BLaER1 (cell line): ENCODE data around the gene DIP2C.

Experiments used
- H3K27ac ChIP-seq: shearing (Covaris generic); formaldehyde crosslinking; 2 replicates; pipeline ENCODE4 v1.8.1; 2022
- H3K27me3 ChIP-seq: shearing (Covaris generic); formaldehyde crosslinking; 2 replicates; pipeline ENCODE4 v1.8.1; 2022
- H3K36me3 ChIP-seq: shearing (Covaris generic); formaldehyde crosslinking; 2 replicates; pipeline ENCODE4 v1.8.1; 2022
- H3K4me1 ChIP-seq: shearing (Covaris generic); formaldehyde crosslinking; 2 replicates; pipeline ENCODE4 v1.8.1; 2022
- H3K4me2 ChIP-seq: shearing (Covaris generic); formaldehyde crosslinking; 2 replicates; pipeline ENCODE4 v1.8.1; 2022
- H3K4me3 ChIP-seq: shearing (Covaris generic); formaldehyde crosslinking; 2 replicates; pipeline ENCODE4 v1.8.1; 2022
- H3K9ac ChIP-seq: shearing (Covaris generic); formaldehyde crosslinking; 2 replicates; pipeline ENCODE4 v1.8.1; 2022
- H3K9me3 ChIP-seq: shearing (Covaris generic); formaldehyde crosslinking; 2 replicates; pipeline ENCODE4 v1.8.1; 2022
- H4K20me1 ChIP-seq: shearing (Covaris generic); formaldehyde crosslinking; 2 replicates; pipeline ENCODE4 v1.8.1; 2022
- Cebpa-rat ChIP-seq: shearing (Covaris generic); IDR thresholded peaks from 2 replicates; pipeline ENCODE4 v1.8.1; 2022

The DIP2C gene

DNA sequence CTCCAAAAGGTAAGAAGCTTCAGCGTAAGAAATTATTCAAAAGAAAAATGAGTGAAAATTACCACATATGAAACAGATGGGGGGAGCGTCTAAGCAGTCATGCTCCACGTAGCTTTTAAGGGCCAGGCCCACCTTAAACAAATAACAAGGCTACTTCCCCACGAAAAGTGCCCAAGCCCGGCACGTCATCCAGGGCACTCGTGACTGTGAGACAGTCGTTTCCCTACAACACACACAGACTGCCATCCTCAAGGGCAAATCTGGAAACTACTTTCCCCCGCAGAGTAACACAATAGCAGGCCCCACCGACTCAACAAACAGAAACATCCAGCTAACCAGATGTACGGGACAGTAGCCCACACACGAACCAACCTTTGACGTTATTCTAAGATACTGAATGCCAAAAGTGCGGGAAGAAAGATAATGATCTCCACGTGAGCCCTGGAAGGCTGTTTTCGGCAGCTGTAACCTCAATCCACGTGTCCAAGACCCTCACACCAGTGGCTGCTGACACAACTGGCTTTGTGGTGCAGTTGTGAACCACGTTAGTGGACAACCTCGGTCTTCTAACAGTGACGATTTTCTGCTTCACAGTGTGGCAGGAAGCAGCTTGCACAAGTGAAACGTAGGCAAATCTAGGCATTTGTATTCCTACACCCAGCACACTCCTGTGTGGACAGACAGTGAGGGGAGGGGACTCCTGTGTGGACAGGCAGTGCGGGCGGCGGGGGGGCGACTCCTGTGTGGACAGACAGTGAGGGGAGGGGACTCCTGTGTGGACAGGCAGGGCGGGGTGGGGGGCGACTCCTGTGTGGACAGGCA, 302.5 kb downstream of the DIP2C start:
- peaks cover 21% of the 10 kb centered on the region for H3K4me1 ChIP-seq
- no peak for TF ChIP-seq Cebpa-rat
- no peaks in the 10 kb centered on the region for H4K20me1 ChIP-seq
- no peaks in the 10 kb centered on the region for H3K27me3 ChIP-seq
- peaks cover 82% of the 10 kb centered on the region for H3K36me3 ChIP-seq
- no peak overlapping the region for H3K27ac ChIP-seq
- no peaks in the 10 kb centered on the region for H3K9me3 ChIP-seq
- no peak overlapping the region for H3K9ac ChIP-seq
- H3K4me3 ChIP-seq: no peak overlapping the region
- no peak overlapping the region for H3K4me2 ChIP-seq

DNA sequence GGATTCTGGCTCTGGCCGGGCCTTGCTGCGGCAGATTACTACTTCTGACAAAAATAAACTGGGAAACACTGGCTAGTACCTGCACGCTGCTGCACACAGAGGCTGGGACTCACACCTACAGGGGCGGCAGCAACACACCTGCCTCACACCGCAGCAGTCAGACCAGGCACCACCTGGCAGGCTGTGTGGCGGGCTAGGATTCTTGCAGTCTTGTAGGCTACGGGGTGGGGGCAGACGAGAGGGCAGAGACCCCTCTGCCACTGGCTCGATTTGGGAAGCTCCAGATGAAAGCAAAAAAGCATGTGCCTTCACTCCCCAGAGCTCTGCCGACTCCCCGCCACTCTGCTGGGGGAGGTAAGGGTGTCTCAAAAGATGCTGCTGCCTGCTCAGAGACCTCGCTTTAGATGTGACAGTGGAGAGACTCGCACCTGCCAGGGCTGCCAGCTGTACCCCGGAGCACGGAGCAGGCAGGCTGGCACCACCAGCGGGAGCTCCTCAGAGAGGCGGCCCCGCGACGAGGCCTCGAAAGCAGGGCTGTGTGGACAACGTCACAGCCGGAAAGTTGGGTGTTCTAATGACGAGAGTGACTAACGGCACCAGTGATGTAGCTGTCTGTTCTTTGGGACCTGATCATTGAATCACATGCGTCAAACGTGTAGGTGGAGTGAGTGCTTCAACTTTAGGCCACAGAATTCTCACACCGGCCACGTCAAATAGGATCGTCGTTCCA, 303.7 kb downstream of the DIP2C start:
- no peak overlapping the region for H3K27ac ChIP-seq
- H3K27me3 ChIP-seq: no peaks in the 10 kb centered on the region
- no peaks in the 10 kb centered on the region for H3K9me3 ChIP-seq
- peaks cover 84% of the 10 kb centered on the region for H3K36me3 ChIP-seq
- H4K20me1 ChIP-seq: no peaks in the 10 kb centered on the region
- no peak overlapping the region for H3K9ac ChIP-seq
- no peak overlapping the region for H3K4me3 ChIP-seq
- no peak overlapping the region for H3K4me2 ChIP-seq
- peaks cover 21% of the 10 kb centered on the region for H3K4me1 ChIP-seq
- TF ChIP-seq Cebpa-rat: no peak

DNA sequence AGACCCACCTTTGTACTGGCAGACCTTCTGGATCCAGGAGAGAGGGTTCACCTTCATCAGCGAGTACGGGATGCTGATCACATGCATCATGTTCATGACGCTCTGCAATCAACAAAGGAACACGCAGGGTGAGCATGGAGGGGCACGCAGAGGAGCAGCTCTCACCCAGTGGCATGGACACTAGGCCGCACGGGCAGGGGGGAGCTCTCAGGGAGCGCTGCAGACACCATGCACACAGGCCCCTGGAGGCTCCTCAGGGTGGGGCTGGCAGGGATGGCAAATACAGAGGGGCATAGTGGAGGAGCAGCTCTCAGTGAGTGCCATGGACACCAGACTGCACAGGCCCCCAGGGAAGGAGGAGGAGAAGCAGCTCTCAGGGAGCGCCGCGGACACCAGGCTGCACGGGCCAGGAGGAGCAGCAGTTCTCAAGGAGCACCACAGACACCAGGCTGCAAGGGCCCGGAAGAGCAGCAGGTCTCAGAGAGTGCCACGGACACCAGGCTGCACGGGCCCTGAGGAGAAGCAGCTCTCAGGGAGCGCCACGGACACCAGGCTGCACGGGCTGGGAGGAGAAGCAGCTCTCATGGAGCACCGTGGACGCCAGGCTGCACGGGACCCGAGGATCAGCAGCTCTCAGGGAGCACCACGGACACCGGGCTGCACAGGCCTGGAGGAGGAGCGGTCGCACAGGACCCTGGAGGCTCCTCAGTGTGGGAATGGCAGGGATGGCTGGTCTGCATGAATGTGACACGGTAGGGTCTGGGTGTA, 304.7 kb downstream of the DIP2C start:
- no peak overlapping the region for H3K4me3 ChIP-seq
- TF ChIP-seq Cebpa-rat: no peak
- H4K20me1 ChIP-seq: no peaks in the 10 kb centered on the region
- no peaks in the 10 kb centered on the region for H3K9me3 ChIP-seq
- no peak overlapping the region for H3K4me2 ChIP-seq
- no peak overlapping the region for H3K9ac ChIP-seq
- H3K36me3 ChIP-seq: peaks cover 84% of the 10 kb centered on the region
- no peak overlapping the region for H3K27ac ChIP-seq
- H3K4me1 ChIP-seq: peaks cover 21% of the 10 kb centered on the region
- no peaks in the 10 kb centered on the region for H3K27me3 ChIP-seq

DNA sequence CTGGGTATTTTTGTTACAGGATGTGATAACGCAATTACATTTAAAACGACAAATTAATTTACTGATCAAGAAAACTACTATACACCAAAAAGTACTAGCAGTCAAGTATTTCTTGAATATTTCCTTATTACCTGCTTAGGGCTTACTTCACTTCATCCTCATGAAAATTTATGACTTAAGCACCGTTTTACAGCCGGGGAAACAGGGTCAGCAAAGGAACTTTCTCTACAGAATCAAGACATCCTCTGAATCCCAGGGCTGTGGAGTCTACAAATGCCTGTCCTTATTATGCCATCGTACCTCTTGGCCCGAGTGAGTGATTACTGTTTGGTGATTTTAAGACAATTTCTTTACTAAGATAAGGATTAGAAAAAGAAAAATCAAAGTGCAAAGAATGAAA, 305.9 kb downstream of the DIP2C start:
- no peaks in the 10 kb centered on the region for H4K20me1 ChIP-seq
- H3K9ac ChIP-seq: no peak overlapping the region
- no peak overlapping the region for H3K4me3 ChIP-seq
- no peaks in the 10 kb centered on the region for H3K27me3 ChIP-seq
- H3K9me3 ChIP-seq: no peaks in the 10 kb centered on the region
- peaks cover 10% of the 10 kb centered on the region for H3K4me1 ChIP-seq
- peaks cover 81% of the 10 kb centered on the region for H3K36me3 ChIP-seq
- no peak overlapping the region for H3K4me2 ChIP-seq
- H3K27ac ChIP-seq: no peak overlapping the region
- no peak for TF ChIP-seq Cebpa-rat

DNA sequence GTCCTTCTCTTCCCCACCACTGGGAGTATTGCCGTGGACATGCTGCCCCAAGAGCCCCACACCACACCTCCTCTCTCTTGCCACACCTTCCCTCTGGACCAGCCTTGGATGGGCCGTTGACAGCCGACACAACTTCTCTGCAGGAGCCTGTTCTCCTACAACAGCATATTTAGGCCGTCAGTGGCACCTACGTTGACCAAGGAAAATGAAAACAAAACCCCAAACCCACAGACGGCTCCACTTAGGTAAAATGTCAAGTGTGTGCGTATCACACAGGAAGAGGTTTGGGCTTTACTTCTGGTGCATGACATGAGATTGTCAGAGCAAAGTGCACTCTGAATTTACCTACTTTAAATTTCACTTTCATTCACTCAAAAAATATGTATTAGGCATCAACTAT, 307.7 kb downstream of the DIP2C start:
- no peak overlapping the region for H3K4me3 ChIP-seq
- no peaks in the 10 kb centered on the region for H4K20me1 ChIP-seq
- no peak overlapping the region for H3K9ac ChIP-seq
- no peak overlapping the region for H3K27ac ChIP-seq
- no peaks in the 10 kb centered on the region for H3K9me3 ChIP-seq
- no peak for TF ChIP-seq Cebpa-rat
- no peaks in the 10 kb centered on the region for H3K4me1 ChIP-seq
- no peaks in the 10 kb centered on the region for H3K27me3 ChIP-seq
- no peak overlapping the region for H3K4me2 ChIP-seq
- H3K36me3 ChIP-seq: peaks cover 88% of the 10 kb centered on the region

DNA sequence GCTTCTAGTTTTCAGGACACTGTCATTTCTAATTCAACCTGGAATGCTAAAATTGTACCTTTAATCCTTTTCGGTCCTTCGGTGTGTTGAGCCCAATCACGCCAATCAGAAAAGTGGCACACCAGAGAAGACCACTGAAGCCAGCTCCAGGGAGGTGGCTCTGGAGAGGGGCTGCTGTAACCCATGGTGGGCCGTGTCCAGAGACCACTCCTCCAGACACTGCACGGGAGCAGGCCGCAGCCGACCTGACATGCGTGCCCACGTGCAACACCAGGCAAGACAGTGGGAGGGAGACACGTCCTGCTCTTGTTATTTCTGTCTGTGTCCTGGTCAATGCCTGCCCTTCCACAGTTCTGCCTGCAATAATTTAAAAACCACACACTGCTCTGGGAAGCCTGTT, 308.1 kb downstream of the DIP2C start:
- Histone ChIP-seq H3K36me3 (peaks cover 87% of the 10 kb centered on the region), H3K4me3 (no peak overlapping the region), H3K4me2 (no peak overlapping the region), H4K20me1 (no peaks in the 10 kb centered on the region), H3K9me3 (no peaks in the 10 kb centered on the region), H3K27ac (no peak overlapping the region), H3K27me3 (no peaks in the 10 kb centered on the region), H3K9ac (no peak overlapping the region), H3K4me1 (no peaks in the 10 kb centered on the region)
- TF ChIP-seq Cebpa-rat: no peak

DNA sequence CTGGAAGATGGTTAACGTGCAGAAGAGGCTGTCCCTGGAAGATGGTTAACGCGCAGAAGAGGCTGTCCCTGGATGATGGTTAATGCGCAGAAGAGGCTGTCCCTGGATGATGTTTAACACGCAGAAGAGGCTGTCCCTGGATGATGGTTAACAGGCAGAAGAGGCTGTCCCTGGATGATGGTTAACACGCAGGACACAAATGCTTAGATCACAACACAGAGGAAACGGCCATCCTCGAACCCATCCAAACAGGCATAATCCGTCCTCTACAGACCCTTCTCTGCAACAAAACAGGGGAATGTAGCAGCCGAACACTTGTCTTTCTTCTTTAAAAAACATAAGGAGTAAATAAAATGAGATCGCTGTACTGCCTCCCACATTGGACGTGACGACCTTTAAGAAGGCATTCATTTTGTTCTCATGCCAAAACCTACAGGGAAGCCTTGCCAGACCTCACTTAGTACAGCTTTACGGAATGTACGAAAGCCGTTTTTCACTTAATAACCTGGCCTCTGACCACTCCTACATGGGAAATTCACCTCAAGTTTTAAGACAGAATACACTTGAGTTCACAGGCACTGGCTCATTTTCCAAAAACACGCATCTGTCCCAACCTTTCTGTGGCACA, 309.0 kb downstream of the DIP2C start:
- H3K4me1 ChIP-seq: no peaks in the 10 kb centered on the region
- no peaks in the 10 kb centered on the region for H4K20me1 ChIP-seq
- H3K27me3 ChIP-seq: no peaks in the 10 kb centered on the region
- H3K9ac ChIP-seq: no peak overlapping the region
- no peak overlapping the region for H3K4me2 ChIP-seq
- no peak overlapping the region for H3K4me3 ChIP-seq
- peaks cover 87% of the 10 kb centered on the region for H3K36me3 ChIP-seq
- no peak overlapping the region for H3K27ac ChIP-seq
- TF ChIP-seq Cebpa-rat: no peak
- no peaks in the 10 kb centered on the region for H3K9me3 ChIP-seq

DNA sequence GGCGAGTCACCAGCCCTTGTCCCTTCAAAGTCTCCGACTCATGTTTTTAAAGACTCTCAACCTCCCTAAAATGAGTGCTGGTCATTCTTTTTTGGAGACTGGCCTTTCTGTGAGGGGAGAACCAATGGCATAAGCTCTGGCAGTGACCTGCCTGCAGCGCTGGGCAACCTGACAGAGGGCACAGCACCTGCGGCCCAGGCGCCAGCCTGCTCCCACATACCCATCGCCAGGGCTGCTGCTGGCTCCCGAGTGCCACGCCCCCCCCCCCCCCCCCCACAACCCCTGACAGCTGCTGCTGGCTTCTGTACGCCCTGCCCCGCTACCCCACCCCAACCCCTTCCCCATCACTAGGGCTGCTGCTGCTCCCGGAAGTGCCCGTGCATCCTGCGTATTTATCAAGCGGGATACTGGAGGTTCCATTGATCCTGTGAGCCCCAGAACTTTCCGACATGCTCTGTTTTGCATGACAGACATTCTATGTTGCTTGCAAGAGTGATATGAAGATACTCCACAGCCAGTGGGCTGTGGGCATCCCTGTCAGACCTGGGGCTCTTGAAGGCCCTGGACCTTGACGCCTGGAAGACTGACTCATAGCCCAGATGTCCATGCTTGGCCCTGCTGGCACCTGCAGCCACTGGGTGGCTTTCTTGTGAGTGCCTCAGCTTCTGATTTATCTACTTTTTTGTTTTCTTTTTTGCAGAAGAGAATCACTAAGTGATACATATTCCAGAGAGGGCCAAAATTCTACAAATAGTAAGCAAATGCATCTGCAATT, 310.4 kb downstream of the DIP2C start:
- no peak overlapping the region for H3K4me2 ChIP-seq
- H3K4me1 ChIP-seq: no peaks in the 10 kb centered on the region
- H3K27me3 ChIP-seq: no peaks in the 10 kb centered on the region
- no peak overlapping the region for H3K27ac ChIP-seq
- H3K9me3 ChIP-seq: no peaks in the 10 kb centered on the region
- peaks cover 87% of the 10 kb centered on the region for H3K36me3 ChIP-seq
- H4K20me1 ChIP-seq: no peaks in the 10 kb centered on the region
- TF ChIP-seq Cebpa-rat: no peak
- H3K4me3 ChIP-seq: no peak overlapping the region
- H3K9ac ChIP-seq: no peak overlapping the region
